ENCODE data around the gene YPEL3.
A peak's percentile ranks its signal among the peaks of the same experiment; 100 is the strongest.

The YPEL3 gene

DNA sequence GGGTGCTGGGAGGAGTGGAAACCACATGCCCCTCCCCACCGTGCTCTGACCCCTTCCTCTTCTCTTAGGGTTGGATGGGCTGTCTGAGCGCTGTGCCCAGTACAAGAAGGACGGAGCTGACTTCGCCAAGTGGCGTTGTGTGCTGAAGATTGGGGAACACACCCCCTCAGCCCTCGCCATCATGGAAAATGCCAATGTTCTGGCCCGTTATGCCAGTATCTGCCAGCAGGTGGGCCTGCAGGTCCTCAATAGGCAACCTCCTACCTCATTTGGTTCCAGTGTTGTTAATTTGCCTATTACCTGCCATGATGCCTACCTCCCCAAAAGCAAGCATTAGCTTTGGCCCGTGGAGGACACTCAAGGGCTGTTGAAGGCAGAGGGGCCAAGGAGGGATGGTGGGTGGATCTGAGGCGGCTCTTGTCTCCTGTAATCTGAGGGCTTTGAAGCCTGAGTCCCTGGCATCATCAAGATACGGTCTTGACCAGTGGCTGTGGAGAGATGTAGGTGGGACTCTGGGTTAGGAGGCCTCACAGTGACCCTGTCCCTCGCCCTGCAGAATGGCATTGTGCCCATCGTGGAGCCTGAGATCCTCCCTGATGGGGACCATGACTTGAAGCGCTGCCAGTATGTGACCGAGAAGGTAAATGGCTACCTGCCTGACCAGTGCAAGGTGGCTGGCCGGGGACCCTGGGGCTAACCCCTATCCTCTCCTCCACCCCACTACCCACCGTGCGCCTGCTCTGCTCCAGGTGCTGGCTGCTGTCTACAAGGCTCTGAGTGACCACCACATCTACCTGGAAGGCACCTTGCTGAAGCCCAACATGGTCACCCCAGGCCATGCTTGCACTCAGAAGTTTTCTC is 27.0 kb downstream of the YPEL3 start:
- DNase-seq (ENCODE audit: low spot score) = no peak

DNA sequence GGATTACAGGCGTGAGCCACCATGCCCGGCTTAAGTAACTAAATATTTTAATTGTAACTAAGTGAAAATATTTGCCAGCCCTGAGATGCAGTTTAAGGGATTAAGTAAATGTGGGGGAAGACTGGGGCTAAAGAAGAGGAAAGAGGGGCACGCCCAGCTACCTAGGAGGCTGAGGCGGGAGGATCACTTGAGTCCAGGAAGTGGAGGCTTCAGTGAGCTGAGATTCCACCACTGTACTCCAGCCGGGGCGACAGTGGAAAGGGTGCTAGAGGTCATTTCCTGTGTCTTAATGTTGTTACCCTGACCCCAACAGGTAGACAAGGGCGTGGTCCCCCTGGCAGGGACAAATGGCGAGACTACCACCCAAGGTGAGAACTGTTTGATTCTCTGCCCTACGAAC is 27.7 kb downstream of the YPEL3 start:
- DNase-seq (ENCODE audit: low spot score) = no peak

GRCh38 chr16:30067584-30067916 is 28.5 kb downstream of the YPEL3 start:
- DNase-seq (ENCODE audit: low spot score) = no peak

DNA sequence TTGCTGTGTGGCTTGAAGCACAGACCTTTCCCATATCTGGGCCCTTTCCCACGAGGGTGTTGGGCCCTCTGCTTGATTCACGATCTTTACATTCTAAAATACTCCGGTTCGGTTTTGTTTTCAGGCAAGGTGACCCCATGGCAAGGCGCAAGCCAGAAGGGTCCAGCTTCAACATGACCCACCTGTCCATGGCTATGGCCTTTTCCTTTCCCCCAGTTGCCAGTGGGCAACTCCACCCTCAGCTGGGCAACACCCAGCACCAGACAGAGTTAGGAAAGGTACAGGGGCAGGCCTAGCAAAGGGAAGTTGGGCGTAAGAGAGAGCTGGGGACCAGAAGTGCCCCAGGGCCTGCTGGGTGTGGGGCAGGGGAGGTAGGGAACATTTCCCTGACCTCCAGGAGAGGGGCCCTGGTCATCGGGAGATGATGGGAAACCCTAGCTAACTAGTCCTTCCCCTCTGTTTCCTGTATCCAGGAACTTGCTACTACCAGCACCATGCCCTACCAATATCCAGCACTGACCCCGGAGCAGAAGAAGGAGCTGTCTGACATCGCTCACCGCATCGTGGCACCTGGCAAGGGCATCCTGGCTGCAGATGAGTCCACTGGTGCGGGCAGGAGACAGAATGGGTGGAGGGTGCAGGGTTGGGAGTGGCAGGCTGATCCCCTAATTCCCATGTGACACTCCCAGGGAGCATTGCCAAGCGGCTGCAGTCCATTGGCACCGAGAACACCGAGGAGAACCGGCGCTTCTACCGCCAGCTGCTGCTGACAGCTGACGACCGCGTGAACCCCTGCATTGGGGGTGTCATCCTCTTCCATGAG is 29.0 kb downstream of the YPEL3 start:
- DNase-seq (ENCODE audit: low spot score) = no peak

DNA sequence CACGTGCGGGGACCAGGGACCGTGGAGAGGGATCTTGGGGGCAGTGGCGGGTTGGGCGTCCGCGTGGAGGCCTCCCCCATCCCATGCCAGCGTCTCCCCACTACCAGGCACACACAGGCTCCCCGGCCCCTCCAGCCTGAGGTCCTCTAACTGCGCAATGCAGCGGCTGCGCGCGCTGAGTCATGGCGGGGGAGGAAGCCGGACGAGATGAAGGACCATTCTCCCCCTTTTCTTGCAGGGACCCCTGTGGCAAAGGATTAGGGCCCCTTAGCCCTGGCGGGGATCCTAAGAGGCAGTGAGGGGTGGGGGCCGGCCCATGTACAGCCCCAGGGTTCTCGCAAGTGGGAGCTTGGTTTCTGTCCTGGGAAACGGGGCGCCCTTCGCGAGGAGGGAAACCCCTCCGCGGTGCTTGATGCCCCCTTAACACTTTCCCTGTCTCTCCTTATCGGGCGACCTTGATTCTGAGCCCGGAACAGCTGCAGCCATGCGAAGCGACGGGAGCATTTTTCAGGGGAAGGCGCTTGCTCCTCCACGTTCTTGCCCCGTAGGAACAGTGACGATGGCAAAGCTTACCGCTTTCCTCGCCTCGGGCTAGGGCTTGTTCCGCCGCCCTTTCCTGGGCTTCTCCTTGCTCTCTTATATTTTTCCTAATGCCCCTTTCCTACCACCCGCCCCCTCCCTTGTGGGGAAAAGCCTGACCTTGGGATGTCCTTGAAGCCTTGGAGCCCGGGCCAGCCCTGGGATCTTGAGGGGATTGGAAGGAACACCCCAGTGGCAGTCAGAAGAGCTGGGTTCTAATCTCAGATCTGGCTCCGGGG is 29.9 kb downstream of the YPEL3 start:
- DNase-seq (ENCODE audit: low spot score) = no peak

GRCh38 chr16:30065102-30065942 is 30.7 kb downstream of the YPEL3 start, which contains the start of gene ALDOA:
ALDOA (plus strand) TSS chr16:30065760; CDS start chr16:30066898, 1,138 bp downstream.
- DNase-seq (ENCODE audit: low spot score) = peak; percentile 98

- no peak for DNase-seq (ENCODE audit: low spot score)
These were observed 31.3 kb downstream of the YPEL3 start for GRCh38 chr16:30064729-30065101.

- DNase-seq (ENCODE audit: low spot score) = peak; percentile 87
These were observed 31.9 kb downstream of the YPEL3 start for GRCh38 chr16:30063893-30064728.

DNA sequence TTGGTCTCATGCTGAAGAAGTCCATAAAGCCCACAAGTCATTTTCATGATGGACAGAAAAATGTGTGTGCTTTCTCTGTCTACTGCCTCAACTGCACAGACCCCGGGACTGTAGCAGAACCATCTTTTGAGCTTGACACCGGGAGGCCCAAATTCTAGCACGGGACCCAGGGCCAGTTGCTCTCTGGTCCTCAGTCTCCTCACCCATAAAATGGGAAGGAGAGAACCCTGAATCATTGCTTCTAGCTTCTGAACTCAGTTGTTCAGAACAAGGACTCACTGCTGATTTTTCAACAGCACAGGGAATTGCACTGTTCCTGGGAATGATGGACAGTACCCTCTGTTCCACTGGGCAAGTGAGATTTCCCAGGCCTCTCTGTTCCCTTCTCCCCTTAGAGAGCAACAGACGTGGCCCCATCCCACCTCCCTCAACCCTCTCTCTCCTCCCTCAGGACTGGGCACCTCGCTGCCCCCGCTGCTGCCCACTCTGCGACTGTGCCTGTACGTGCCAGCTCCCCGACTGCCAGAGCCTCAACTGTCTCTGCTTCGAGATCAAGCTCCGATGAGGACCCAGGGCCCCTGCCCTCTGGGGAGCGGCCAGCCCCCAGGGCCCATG is 32.6 kb downstream of the YPEL3 start:
- DNase-seq (ENCODE audit: low spot score) = no peak

DNA sequence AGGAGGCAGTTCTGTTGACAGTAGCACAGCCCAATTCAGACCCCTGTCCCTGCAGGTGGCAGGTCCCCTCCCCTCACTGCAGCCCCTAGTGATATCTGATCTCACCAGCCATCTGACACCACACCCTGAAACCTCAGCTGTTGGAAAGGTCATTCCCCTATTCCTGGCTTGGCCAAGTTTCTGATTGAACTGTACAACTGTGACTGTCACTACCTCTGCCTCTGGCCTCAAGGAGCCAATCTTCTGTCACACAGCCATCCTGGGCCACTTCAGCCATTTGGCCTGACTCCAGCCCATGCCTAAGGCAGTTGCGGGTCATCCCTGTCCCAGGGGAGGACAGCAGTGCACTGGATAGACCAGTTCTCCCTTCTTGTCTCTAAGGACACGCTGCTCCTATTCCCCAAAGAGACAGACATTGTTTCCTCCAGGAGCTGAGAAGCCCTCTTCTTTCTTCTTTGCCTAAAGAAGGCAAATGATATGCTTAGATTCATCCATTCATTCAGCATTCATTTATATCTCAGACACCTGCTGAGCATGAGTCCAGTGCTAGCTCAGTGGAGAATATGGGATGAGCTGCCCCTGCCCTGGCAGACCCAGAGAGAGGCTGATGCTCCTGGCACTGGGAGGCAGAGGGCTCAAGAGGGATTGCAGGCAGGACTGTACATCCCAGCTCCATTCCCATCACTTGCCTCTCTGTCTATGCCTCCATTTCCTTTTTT is 35.0 kb downstream of the YPEL3 start:
- no peak for DNase-seq (ENCODE audit: low spot score)

DNA sequence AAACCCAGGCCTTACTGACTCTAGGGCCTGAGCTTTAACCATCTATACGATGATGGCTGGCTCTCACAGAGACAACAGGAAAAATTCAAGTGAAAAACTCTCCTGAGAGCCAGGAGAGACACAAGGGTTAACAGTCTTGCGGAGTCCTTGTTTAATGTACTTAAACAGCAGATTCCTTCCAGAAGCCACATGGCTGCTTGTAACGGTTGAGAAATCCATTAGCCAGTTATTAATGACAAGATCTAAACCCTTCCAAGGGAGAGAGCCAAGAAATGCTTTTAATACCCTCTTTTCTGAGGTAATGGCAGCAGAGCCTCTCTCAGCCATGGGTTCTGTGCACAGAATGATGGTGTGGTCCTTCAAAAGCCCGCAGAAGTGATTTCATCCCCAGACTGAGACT is 35.7 kb downstream of the YPEL3 start:
- no peak for DNase-seq (ENCODE audit: low spot score)

- DNase-seq (ENCODE audit: low spot score) = no peak
These were observed 41.0 kb downstream of the YPEL3 start for GRCh38 chr16:30054959-30055553.

GRCh38 chr16:30054451-30054850 is 41.6 kb downstream of the YPEL3 start:
- DNase-seq (ENCODE audit: low spot score) = no peak

DNA sequence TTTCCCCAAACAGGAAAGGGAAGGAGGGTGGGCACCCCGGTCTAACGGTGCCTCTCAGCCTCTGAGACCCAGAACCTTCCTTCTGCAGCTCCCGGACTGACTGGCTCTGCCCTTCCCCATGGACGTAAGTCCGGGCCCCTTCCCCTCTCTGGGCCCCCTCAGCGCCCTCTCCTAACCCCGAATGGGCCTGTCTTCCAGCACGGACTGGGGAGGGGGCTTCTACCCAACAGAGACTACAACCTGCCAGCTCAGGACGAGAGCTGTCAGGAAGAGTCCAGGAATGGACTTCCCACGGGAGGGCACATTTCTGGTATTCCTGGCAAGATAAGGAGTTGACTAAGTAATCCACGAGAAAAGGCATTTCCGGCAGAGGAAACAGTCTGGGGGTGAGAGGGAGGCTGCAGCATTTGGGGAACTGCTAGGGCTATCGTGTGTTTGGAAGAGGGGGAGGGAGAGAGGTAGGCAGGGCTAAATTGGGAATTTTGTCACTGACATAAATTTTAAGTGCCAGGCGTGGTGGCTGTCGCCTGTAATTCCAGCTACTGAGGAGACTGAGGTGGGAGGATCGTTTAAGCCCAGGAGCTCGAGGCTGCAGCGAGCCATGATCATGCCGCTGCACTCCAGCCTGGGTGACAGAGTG is 42.5 kb downstream of the YPEL3 start:
- DNase-seq (ENCODE audit: low spot score) = no peak

DNA sequence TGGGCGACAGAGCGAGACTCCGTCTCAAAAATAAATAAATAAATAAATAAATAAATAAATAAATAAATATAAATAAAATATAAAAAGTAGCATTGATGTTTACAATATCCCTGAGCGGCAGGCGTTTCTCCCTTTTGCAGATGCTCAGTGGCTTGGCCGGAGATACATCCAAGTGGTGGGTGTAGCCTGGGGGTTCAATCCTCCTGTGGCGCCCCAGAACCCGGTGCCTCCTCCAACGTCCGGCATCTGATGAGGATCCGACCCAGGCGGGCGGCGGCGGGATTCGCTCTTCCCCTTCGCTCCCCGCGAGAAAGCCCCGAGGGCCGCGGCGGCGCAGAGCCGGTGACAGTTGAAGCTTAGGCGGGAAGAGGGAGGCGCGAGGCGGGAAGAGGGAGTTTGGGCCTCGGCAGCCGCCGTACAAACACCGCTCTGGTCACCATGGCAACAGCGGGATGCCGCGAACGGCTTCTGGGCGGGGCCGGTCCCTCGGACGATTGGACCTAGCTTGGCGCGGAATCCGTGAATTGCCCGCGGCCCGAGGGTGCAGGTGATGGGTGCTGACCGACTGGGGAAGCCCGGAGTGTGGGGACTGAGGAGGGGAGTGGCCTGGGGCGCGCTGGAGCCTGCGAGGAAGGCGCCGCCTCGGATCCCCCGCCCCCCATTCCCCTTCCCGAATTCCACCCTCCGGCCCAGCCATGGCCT is 43.2 kb downstream of the YPEL3 start:
- peak; percentile 63 for DNase-seq (ENCODE audit: low spot score)

DNA sequence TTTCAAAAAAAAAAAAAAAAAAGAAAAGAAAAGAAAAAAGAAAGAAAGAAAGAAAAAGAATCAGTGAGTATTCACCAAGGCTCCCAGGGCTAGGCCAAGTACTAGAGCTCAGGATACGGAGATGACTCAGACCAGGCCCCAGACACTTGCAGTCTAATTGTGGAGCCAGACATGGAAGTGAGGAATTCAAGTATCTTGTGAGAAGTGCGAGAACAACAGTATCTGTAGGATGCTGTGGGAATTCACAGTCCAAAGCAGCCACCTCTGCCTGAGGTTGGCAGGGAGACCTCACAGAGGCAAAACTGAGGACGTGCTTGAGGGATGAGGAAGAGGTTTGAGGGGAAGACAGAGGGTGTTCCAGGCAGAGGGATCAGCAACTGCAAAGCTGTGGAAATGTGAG is 44.5 kb downstream of the YPEL3 start:
- no peak for DNase-seq (ENCODE audit: low spot score)

DNA sequence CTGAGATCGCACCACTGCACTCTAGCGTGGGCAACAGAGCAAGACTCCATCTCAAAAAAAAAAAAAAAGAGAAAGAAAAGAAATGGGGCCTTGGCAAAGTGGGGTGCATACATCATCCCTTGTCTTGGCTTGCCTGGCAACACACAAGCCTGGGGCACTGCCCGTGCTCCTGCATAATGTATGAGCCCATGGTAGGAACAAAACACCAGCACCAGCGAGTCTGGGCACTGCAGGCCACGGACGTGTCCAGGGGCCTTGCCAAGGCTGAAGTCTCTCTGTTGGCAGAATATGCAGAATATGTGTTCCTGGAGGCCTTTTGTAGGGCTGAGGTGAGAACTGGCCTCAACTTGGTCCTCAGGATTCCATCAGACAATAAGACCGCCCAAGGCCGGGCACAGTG is 46.1 kb downstream of the YPEL3 start:
- DNase-seq (ENCODE audit: low spot score) = peak; percentile 75

GRCh38 chr16:30046588-30046987 is 49.4 kb downstream of the YPEL3 start:
- no peak for DNase-seq (ENCODE audit: low spot score)
